K562 (cell line): ENCODE results near the gene MPND. TPM values are rescaled to one million over a fixed set of nuclear protein-coding genes. Genes with fewer than 3 reads are reported as not detected.

Source experiments
- ATAC-seq: fragments of 200-7000 bp; cut with Tn5 transposase; 3 replicates; pipeline ENCODE4 v1.9.1; 2020; ENCODE audit warnings: moderate library complexity
- BruUV-seq: library from RNA; stranded (reverse); fragments of 400-500 nt; replicated peaks from 2 replicates; lab custom pipeline; 2021; lab: Mats Ljungman, UMichigan
- CTCF ChIA-PET: fragments of 300-600 bp; formaldehyde crosslinking; extraction: SDS; loops from one replicate; lab custom pipeline; 2021; ENCODE audit warnings: low intra/inter-chr PET ratio; lab: Yijun Ruan, JAX
- POLR2A ChIA-PET: fragments of 300-600, 350-650 bp; sonication (Branson Sonifier 250); formaldehyde crosslinking; extraction: SDS; loops from one replicate; lab custom pipeline; 2021; ENCODE audit warnings: antibody characterized with exemption, inconsistent platforms; lab: Yijun Ruan, JAX
- DNase-seq, 4 experiments: peaks; one replicate each; pipeline versions ENCODE4 v3.0.0 to v3.0.0-alpha.2; 2011 to 2018; ENCODE audit warnings: low spot score in 3 of 4, mixed read lengths in 3 of 4; ENCODE audit errors: extremely low read depth in 1 of 4
- FAIRE-seq: peaks from 2 replicates; lab custom pipeline; 2011; peaks lifted over from hg19 to GRCh38; lab: Jason Lieb, UNC
- H2AFZ ChIP-seq: 2 replicates; pipeline ENCODE4 v1.6.0; 2011; ENCODE audit warnings: low read depth, low read length, control low read depth, inconsistent platforms
- H3K27ac ChIP-seq: fragments of 200-600 bp; 3 replicates; pipeline ENCODE4 v1.8.0; 2011; ENCODE audit warnings: low read depth, mild to moderate bottlenecking, control low read depth, inconsistent platforms, low read length, moderate library complexity, mixed read lengths; ENCODE audit errors: extremely low read depth
- H3K27me3 ChIP-seq, 2 experiments: fragments of 300-600 bp in 1 of 2; 2 replicates in 1 of 2; 3 replicates in 1 of 2; pipeline versions ENCODE4 v1.6.0 to v1.8.0; 2011; ENCODE audit warnings: inconsistent platforms in 2 of 2, low read length in 2 of 2, mild to moderate bottlenecking in 1 of 2, mixed read lengths in 1 of 2, moderate library complexity in 1 of 2; ENCODE audit not compliant: control insufficient read depth in 2 of 2, insufficient read depth in 2 of 2
- H3K36me3 ChIP-seq: fragments of 300-600 bp; 3 replicates; pipeline ENCODE4 v1.8.0; 2011; ENCODE audit warnings: mild to moderate bottlenecking, low read length, inconsistent platforms; ENCODE audit not compliant: control insufficient read depth, insufficient read depth
- H3K4me1 ChIP-seq, 2 experiments: fragments of 200-600 bp in 1 of 2; replicated peaks in 1 of 2; 2 replicates in 1 of 2; 3 replicates in 1 of 2; pipeline versions ENCODE4 v1.5.1 to v1.8.0; 2011; ENCODE audit warnings: inconsistent platforms in 2 of 2, low read length in 2 of 2, mild to moderate bottlenecking in 1 of 2, mixed read lengths in 1 of 2, moderate library complexity in 1 of 2; ENCODE audit not compliant: control insufficient read depth in 2 of 2, insufficient read depth in 2 of 2
- H3K4me2 ChIP-seq: 2 replicates; pipeline ENCODE4 v1.6.1; 2011; ENCODE audit warnings: low read length, control low read depth, inconsistent platforms, mixed read lengths; ENCODE audit not compliant: insufficient read depth
- H3K4me3 ChIP-seq: fragments of 200-600 bp; sonication (generic), shearing (Covaris generic); 2 replicates; pipeline ENCODE4 v1.5.1; 2016; ENCODE audit warnings: control low read depth, inconsistent platforms
- H3K79me2 ChIP-seq: fragments of 200-600 bp; 3 replicates; pipeline ENCODE4 v1.8.0; 2011; ENCODE audit warnings: low read length, inconsistent platforms; ENCODE audit not compliant: control insufficient read depth, insufficient read depth
- H3K9ac ChIP-seq, 2 experiments: 2 replicates each; pipeline versions ENCODE4 v1.6.0 to v1.6.1; 2011; ENCODE audit warnings: low read depth in 2 of 2, low read length in 2 of 2, control low read depth in 1 of 2, inconsistent platforms in 1 of 2, mild to moderate bottlenecking in 1 of 2, mixed read lengths in 1 of 2; ENCODE audit not compliant: insufficient read depth in 1 of 2
- H3K9me1 ChIP-seq: one replicate; pipeline ENCODE4 v1.6.0; 2011; ENCODE audit warnings: inconsistent platforms, mild to moderate bottlenecking, low read length, moderate library complexity; ENCODE audit not compliant: control insufficient read depth, insufficient read depth
- H3K9me3 ChIP-seq: replicated peaks from 2 replicates; pipeline ENCODE4 v1.5.1; 2011; ENCODE audit warnings: low read depth, low read length, inconsistent platforms; ENCODE audit not compliant: control insufficient read depth, insufficient read depth
- H4K20me1 ChIP-seq: replicated peaks from 2 replicates; pipeline ENCODE4 v1.6.1; 2011; ENCODE audit warnings: low read length, inconsistent platforms, mixed read lengths; ENCODE audit not compliant: control insufficient read depth, insufficient read depth
- JUND ChIP-seq, 2 experiments: IDR thresholded peaks; 2 replicates in 1 of 2; 3 replicates in 1 of 2; pipeline ENCODE4 v1.6.1; 2011; ENCODE audit warnings: borderline replicate concordance in 2 of 2, low read depth in 2 of 2, low read length in 2 of 2, improper control_type of control experiment in 1 of 2, missing biosample characterization in 1 of 2, missing genetic modification characterization in 1 of 2, missing genetic modification reagents in 1 of 2
- POLR2G ChIP-seq: fragments of 200-400 bp; formaldehyde crosslinking; IDR thresholded peaks from 2 replicates; pipeline ENCODE4 v1.6.1; 2017; ENCODE audit warnings: low read depth, mild to moderate bottlenecking, antibody characterized with exemption, low read length, moderate library complexity
- RBM22 ChIP-seq: fragments of 200-400 bp; formaldehyde crosslinking; IDR thresholded peaks from 2 replicates; pipeline ENCODE4 v1.6.1; 2018; ENCODE audit warnings: low read length, low read depth; ENCODE audit not compliant: poor library complexity, severe bottlenecking
- XRCC5 ChIP-seq: fragments of 200-400 bp; formaldehyde crosslinking; IDR thresholded peaks from 2 replicates; pipeline ENCODE4 v1.6.1; 2017; ENCODE audit warnings: low read depth, mild to moderate bottlenecking, low read length
- ZNF324 ChIP-seq: fragments of 250-450 bp; sonication (Bioruptor Pico); IDR thresholded peaks from 2 replicates; pipeline ENCODE4 v1.4.0; 2020; ENCODE audit warnings: mild to moderate bottlenecking
- ZNF384 ChIP-seq: IDR thresholded peaks from 2 replicates; pipeline ENCODE4 v1.6.1; 2012; ENCODE audit warnings: low read depth, low read length, improper control_type of control experiment
- WGBS: fragments of 100-300 bp; shearing (Covaris generic); methylation state at CpG from one replicate; pipeline ENCODE4 v1.1.6; 2016; ENCODE audit warnings: low coverage, mixed read lengths; ENCODE audit not compliant: insufficient coverage; ENCODE audit errors: missing lambda C conversion rate; 5-methylcytosine and 5-hydroxymethylcytosine counted together
- in situ Hi-C: fragments of 300-500 bp; cut with MboI; formaldehyde crosslinking; loops from 4 replicates; pipeline ENCODE4 v1.15.0; 2018; ENCODE audit warnings: inconsistent platforms, mixed read lengths
- intact Hi-C: fragments of 100-400 bp; cut with micrococcal nuclease; formaldehyde crosslinking; loops from 2 replicates; pipeline ENCODE4 v1.14.2; 2022
- polyA plus RNA-seq, 8 experiments: library from polyadenylated mRNA; depleted of rRNA in 4 of 8; stranded (reverse) in 5 of 8; unstranded in 3 of 8; fragments of >200 nt; fragmentation: Nextera tagmentation in 2 of 8; fragmentation: Illumina TruSeq in 1 of 8; extraction: Ambion mirVana in 2 of 8; extraction: Trizol in 1 of 8; gene quantifications; 2 replicates each; pipeline versions ENCODE4 v1.2.1 to v1.2.3, GENCODE V29; 2011 to 2014; ENCODE audit warnings: inconsistent platforms in 1 of 8, missing spikeins in 1 of 8
- total RNA-seq, 7 experiments: library from RNA; depleted of rRNA in 6 of 7; stranded (reverse); fragments of >200 nt in 6 of 7; fragmentation: Illumina TruSeq in 2 of 7; extraction: Trizol in 2 of 7; gene quantifications; 2 replicates each; pipeline versions ENCODE4 v1.2.1 to v1.2.3, GENCODE V29; 2011 to 2021; ENCODE audit warnings: low replicate concordance in 1 of 7
- TF ChIP-seq, protein P1 (sequence below), 2 experiments: fragments of 450-650 bp in 1 of 2; sonication (generic) in 1 of 2; formaldehyde crosslinking in 1 of 2; IDR thresholded peaks; 2 replicates each; pipeline versions ENCODE4 v1.7.1 to v1.9.0; 2016 to 2022; ENCODE audit warnings: inconsistent platforms in 1 of 2, mild to moderate bottlenecking in 1 of 2, missing genetic modification reagents in 1 of 2
- TF ChIP-seq, protein P2 (sequence below): fragments of 200-800 bp; sonication (Bioruptor generic); IDR thresholded peaks from 2 replicates; pipeline ENCODE4 v1.6.1; 2017; ENCODE audit warnings: missing genetic modification characterization, missing compliant biosample characterization

The MPND gene
- total and polyA plus RNA-seq, 9 of the 15 experiments (the other 6 are each of a cell fraction or from before 2014, with no cell fraction given): 0.25 to 14.0 (median 3.9) TPM

DNA sequence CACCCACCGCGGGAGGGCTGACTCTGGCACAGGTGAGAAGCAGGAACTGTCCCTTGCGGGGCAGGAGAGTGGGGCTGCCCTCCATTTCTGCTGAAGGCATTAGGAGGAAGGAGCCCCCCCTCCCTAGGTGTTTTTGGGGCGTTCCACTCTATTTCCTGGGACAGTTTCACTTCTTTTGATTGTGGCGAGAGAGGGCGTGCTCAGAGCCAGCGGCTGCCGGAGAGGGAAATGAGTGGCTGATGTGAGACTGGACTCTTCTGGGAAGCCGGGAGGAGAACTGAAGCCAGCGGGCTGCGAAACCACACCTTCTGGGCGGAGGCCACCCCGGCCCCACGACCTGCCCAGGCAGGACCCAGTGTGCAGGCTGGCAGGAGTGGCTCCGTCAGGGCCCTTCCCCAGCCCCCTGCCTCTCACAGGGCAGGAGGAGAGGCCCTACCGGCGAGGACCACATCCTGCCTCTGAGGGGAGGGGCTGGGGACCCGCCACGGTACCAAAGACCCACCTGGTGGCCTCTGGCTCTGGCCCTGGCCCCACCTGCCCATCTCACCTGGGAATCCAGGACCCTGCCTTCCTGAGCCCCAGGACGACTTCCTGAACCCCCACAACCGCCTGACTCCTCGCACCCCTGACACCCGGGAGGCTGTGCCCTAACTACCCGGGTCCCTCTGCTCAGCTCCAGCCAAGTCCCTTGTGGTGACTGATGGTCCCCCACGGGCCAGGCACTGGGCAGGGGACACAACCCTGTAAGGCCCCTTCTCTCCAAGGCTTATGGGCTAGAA, 25.9 kb downstream of the MPND start:
- Histone ChIP-seq H3K4me2 (peak overlapping the region; percentile 49), H4K20me1 (no peaks in the 10 kb centered on the region; the same call in 1 of the 2 replicates), H3K4me3 (no peak overlapping the region), H3K9me1 (no peaks in the 10 kb centered on the region), H3K27me3 (no peaks in the 10 kb centered on the region), H3K79me2 (peaks cover 74% of the 10 kb centered on the region), H3K9ac (peak overlapping the region; percentile 47 to 89), H3K9me3 (no peaks in the 10 kb centered on the region), H3K4me1 (peaks cover 48 to 86% of the 10 kb centered on the region in 2 experiments), H3K27ac (peak overlapping the region; percentile 67), H3K36me3 (peaks cover 76% of the 10 kb centered on the region; the same call in 2 of the 3 replicates), H2AFZ (no peak overlapping the region)
- ATAC-seq (peak; percentile 61), FAIRE-seq (peak; percentile 46), DNase-seq (peak in 2 of 4 experiments; percentile 41 to 63)
- intact Hi-C loops (no loop called here), in situ Hi-C loops (no loop called here)
- POLR2A ChIA-PET: interaction anchor here (0.7 kb wide), 1 partner anchor 21 kb away, joined by 3 read pairs; no protein-coding TSS in a partner anchor
- BruUV-seq: no TSS peak
- WGBS: 42% methylated on average over 22 of the region's 25 CpGs
- CTCF ChIA-PET: no interaction called here
- TF ChIP-seq, protein P1, sequence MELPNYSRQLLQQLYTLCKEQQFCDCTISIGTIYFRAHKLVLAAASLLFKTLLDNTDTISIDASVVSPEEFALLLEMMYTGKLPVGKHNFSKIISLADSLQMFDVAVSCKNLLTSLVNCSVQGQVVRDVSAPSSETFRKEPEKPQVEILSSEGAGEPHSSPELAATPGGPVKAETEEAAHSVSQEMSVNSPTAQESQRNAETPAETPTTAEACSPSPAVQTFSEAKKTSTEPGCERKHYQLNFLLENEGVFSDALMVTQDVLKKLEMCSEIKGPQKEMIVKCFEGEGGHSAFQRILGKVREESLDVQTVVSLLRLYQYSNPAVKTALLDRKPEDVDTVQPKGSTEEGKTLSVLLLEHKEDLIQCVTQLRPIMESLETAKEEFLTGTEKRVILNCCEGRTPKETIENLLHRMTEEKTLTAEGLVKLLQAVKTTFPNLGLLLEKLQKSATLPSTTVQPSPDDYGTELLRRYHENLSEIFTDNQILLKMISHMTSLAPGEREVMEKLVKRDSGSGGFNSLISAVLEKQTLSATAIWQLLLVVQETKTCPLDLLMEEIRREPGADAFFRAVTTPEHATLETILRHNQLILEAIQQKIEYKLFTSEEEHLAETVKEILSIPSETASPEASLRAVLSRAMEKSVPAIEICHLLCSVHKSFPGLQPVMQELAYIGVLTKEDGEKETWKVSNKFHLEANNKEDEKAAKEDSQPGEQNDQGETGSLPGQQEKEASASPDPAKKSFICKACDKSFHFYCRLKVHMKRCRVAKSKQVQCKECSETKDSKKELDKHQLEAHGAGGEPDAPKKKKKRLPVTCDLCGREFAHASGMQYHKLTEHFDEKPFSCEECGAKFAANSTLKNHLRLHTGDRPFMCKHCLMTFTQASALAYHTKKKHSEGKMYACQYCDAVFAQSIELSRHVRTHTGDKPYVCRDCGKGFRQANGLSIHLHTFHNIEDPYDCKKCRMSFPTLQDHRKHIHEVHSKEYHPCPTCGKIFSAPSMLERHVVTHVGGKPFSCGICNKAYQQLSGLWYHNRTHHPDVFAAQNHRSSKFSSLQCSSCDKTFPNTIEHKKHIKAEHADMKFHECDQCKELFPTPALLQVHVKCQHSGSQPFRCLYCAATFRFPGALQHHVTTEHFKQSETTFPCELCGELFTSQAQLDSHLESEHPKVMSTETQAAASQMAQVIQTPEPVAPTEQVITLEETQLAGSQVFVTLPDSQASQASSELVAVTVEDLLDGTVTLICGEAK (IDR thresholded peaks at IDR 0.05): no peak
- TF ChIP-seq, protein P1 (CRISPR knock-in tag; IDR thresholded peaks at IDR 0.05): no peak
- TF ChIP-seq JUND (IDR thresholded peaks at IDR 0.05; ENCODE audit: borderline replicate concordance, low read depth, low read length) (peak; percentile 33; the same call in 1 of the 2 replicates), JUND (tag; IDR thresholded peaks at IDR 0.05; ENCODE audit: borderline replicate concordance, low read depth, low read length) (no peak), XRCC5 (no peak), POLR2G (peak; percentile 11; the same call in 1 of the 2 replicates), ZNF324 (CRISPR knock-in tag) (no peak), RBM22 (peak; percentile 18), ZNF384 (0 out of 2 replicates have a peak, but pooled peaks have one; percentile 16)
- TF ChIP-seq, protein P2, sequence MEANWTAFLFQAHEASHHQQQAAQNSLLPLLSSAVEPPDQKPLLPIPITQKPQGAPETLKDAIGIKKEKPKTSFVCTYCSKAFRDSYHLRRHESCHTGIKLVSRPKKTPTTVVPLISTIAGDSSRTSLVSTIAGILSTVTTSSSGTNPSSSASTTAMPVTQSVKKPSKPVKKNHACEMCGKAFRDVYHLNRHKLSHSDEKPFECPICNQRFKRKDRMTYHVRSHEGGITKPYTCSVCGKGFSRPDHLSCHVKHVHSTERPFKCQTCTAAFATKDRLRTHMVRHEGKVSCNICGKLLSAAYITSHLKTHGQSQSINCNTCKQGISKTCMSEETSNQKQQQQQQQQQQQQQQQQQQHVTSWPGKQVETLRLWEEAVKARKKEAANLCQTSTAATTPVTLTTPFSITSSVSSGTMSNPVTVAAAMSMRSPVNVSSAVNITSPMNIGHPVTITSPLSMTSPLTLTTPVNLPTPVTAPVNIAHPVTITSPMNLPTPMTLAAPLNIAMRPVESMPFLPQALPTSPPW: peak; percentile 68
